ENCODE measurements around the gene HIRA.

HIRA gene

GRCh38 chr22:19360862-19361261, 70.7 kb downstream of the HIRA start:
- TF ChIP-seq CTCF (IDR thresholded peaks at IDR 0.05; ENCODE audit: low read depth, low read length, missing control alignments), result no peak
- DNase-seq (ENCODE audit: low read depth), result no peak
- H3K4me3 ChIP-seq (ENCODE audit: low read depth, low read length), result no peak overlapping the region
- in situ Hi-C loops (cut with HindIII; ENCODE audit: low sequenced_read_pairs), result no loop called here

- no peak for DNase-seq (ENCODE audit: low read depth)
- no peak for TF ChIP-seq CTCF (IDR thresholded peaks at IDR 0.05; ENCODE audit: low read depth, low read length, missing control alignments)
- in situ Hi-C loops (cut with HindIII; ENCODE audit: low sequenced_read_pairs), result no loop called here
These were observed 71.2 kb downstream of the HIRA start for GRCh38 chr22:19360300-19360792.

GRCh38 chr22:19359554-19360299, 71.8 kb downstream of the HIRA start:
- DNase-seq (ENCODE audit: low read depth), result no peak
- H3K4me3 ChIP-seq (ENCODE audit: low read depth, low read length), result no peak overlapping the region
- in situ Hi-C loops (cut with HindIII; ENCODE audit: low sequenced_read_pairs), result no loop called here
- TF ChIP-seq CTCF (IDR thresholded peaks at IDR 0.05; ENCODE audit: low read depth, low read length, missing control alignments), result no peak

More at GRCh38 chr22:19360300-19360792, 71.2 kb downstream of the HIRA start:
- H3K4me3 ChIP-seq (ENCODE audit: low read depth, low read length), result no peak overlapping the region

- no peak for DNase-seq (ENCODE audit: low read depth)
- TF ChIP-seq CTCF (IDR thresholded peaks at IDR 0.05; ENCODE audit: low read depth, low read length, missing control alignments), result no peak
- H3K4me3 ChIP-seq (ENCODE audit: low read depth, low read length), result no peak overlapping the region
- in situ Hi-C loops (cut with HindIII; ENCODE audit: low sequenced_read_pairs), result no loop called here
These were observed 72.6 kb downstream of the HIRA start for GRCh38 chr22:19358703-19359553.

- in situ Hi-C loops (cut with HindIII; ENCODE audit: low sequenced_read_pairs), result no loop called here
- no peak for TF ChIP-seq CTCF (IDR thresholded peaks at IDR 0.05; ENCODE audit: low read depth, low read length, missing control alignments)
- H3K4me3 ChIP-seq (ENCODE audit: low read depth, low read length), result no peak overlapping the region
- no peak for DNase-seq (ENCODE audit: low read depth)
These were observed 73.3 kb downstream of the HIRA start for GRCh38 chr22:19358195-19358594.

- no peak for TF ChIP-seq CTCF (IDR thresholded peaks at IDR 0.05; ENCODE audit: low read depth, low read length, missing control alignments)
- in situ Hi-C loops (cut with HindIII; ENCODE audit: low sequenced_read_pairs), result no loop called here
- no peak overlapping the region for H3K4me3 ChIP-seq (ENCODE audit: low read depth, low read length)
- DNase-seq (ENCODE audit: low read depth), result no peak
These were observed 74.0 kb downstream of the HIRA start for GRCh38 chr22:19357270-19358105.

Measured in astrocyte of the cerebellum (primary cell).